Measurements from ENCODE around the gene TMEM185A. TPM values are rescaled to one million over a fixed set of nuclear protein-coding genes. Genes with fewer than 3 reads are reported as not detected.
"Not testable (repeated sequence)": the region's sequence is repeated elsewhere in the genome, so short reads cannot be mapped to it uniquely, and the experiment has no call there.

The TMEM185A gene
- total and polyA plus RNA-seq, 4 donors: 7.3 to 9.8 (median 7.7) TPM

- whole genome bisulfite sequencing: 93% methylated on average over 3 of the region's 3 CpGs
Measured at GRCh38 chrX:149628280-149628679, 3.3 kb downstream of the TMEM185A start.

DNA sequence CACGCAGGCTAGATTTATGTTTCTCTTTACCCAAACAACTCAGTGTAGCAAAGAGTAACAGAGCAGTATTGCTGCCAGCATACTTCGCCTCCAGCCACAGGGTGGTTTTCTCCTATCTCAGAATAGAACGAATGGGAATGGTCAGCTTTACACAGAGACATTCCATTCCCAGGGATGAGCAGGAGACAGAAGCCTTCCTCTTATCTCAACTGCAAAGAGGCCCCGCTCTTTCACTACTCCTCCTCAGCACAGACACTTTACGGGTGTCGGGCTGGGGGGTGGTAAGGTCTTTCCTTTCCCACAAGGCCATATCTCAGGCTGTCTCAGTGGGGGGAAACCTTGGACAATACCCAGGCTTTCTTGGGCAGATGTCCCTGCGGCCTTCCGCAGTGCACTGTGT is 4.8 kb downstream of the TMEM185A start:
- not testable (repeated sequence) for H3K9ac ChIP-seq (ENCODE audit: low read depth in 1 of 2, low read length in 2 of 2); H3K27me3 ChIP-seq (ENCODE audit: control insufficient read depth in 4 of 4, insufficient read depth in 4 of 4, low read length in 3 of 4); H3K4me3 ChIP-seq (ENCODE audit: low read depth in 1 of 3, low read length in 3 of 3); H3K36me3 ChIP-seq (ENCODE audit: control insufficient read depth in 4 of 4, insufficient read depth in 3 of 4, low read depth in 1 of 4, low read length in 3 of 4); H3K9me3 ChIP-seq (ENCODE audit: control insufficient read depth in 4 of 4, low read length in 3 of 4); H3K27ac ChIP-seq (ENCODE audit: low read depth in 1 of 2, low read length in 2 of 2); DNase-seq (ENCODE audit: low spot score)
- WGBS: 74% methylated on average over 8 of the region's 8 CpGs
- H3K4me1 ChIP-seq (ENCODE audit: control insufficient read depth in 4 of 4, insufficient read depth in 4 of 4, low read length in 3 of 4): peaks cover 0 to 17% (median 7%) of the 10 kb centered on the region in 4 donors

More at GRCh38 chrX:149628280-149628679, 3.3 kb downstream of the TMEM185A start:
- Histone ChIP-seq H3K27ac (ENCODE audit: low read depth in 1 of 2, low read length in 2 of 2) (no peak overlapping the region), H3K4me3 (ENCODE audit: low read depth in 1 of 3, low read length in 3 of 3) (no peak overlapping the region), H3K9me3 (ENCODE audit: control insufficient read depth in 4 of 4, low read length in 3 of 4) (no peaks in the 10 kb centered on the region), H3K9ac (ENCODE audit: low read depth in 1 of 2, low read length in 2 of 2) (no peak overlapping the region), H3K4me1 (ENCODE audit: control insufficient read depth in 4 of 4, insufficient read depth in 4 of 4, low read length in 3 of 4) (peaks cover 0 to 20% (median 7%) of the 10 kb centered on the region in 4 donors), H3K27me3 (ENCODE audit: control insufficient read depth in 4 of 4, insufficient read depth in 4 of 4, low read length in 3 of 4) (no peaks in the 10 kb centered on the region), H3K36me3 (ENCODE audit: control insufficient read depth in 4 of 4, insufficient read depth in 3 of 4, low read depth in 1 of 4, low read length in 3 of 4) (no peaks in the 10 kb centered on the region)
- TF ChIP-seq, protein P1, sequence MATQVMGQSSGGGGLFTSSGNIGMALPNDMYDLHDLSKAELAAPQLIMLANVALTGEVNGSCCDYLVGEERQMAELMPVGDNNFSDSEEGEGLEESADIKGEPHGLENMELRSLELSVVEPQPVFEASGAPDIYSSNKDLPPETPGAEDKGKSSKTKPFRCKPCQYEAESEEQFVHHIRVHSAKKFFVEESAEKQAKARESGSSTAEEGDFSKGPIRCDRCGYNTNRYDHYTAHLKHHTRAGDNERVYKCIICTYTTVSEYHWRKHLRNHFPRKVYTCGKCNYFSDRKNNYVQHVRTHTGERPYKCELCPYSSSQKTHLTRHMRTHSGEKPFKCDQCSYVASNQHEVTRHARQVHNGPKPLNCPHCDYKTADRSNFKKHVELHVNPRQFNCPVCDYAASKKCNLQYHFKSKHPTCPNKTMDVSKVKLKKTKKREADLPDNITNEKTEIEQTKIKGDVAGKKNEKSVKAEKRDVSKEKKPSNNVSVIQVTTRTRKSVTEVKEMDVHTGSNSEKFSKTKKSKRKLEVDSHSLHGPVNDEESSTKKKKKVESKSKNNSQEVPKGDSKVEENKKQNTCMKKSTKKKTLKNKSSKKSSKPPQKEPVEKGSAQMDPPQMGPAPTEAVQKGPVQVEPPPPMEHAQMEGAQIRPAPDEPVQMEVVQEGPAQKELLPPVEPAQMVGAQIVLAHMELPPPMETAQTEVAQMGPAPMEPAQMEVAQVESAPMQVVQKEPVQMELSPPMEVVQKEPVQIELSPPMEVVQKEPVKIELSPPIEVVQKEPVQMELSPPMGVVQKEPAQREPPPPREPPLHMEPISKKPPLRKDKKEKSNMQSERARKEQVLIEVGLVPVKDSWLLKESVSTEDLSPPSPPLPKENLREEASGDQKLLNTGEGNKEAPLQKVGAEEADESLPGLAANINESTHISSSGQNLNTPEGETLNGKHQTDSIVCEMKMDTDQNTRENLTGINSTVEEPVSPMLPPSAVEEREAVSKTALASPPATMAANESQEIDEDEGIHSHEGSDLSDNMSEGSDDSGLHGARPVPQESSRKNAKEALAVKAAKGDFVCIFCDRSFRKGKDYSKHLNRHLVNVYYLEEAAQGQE (IDR thresholded peaks at IDR 0.05): no peak
- TF ChIP-seq HNF4A (conservative IDR thresholded peaks at IDR 0.05) (no peak), SP1 (IDR thresholded peaks at IDR 0.05) (no peak), MAX (IDR thresholded peaks at IDR 0.05) (no peak), TAF1 (conservative IDR thresholded peaks at IDR 0.05) (no peak), YY1 (IDR thresholded peaks at IDR 0.05) (no peak), JUND (IDR thresholded peaks at IDR 0.05) (no peak), ATF3 (IDR thresholded peaks at IDR 0.05) (no peak), NR2F2 (IDR thresholded peaks at IDR 0.05) (no peak), RXRA (IDR thresholded peaks at IDR 0.05) (no peak), FOXA1 (IDR thresholded peaks at IDR 0.05) (no peak), GABPA (IDR thresholded peaks at IDR 0.05 in 1 of 2, conservative IDR thresholded peaks at IDR 0.05 in 1 of 2) (no peak)
- no peak for DNase-seq (ENCODE audit: low spot score)

- H3K9ac ChIP-seq (ENCODE audit: low read depth in 1 of 2, low read length in 2 of 2); H3K27me3 ChIP-seq (ENCODE audit: control insufficient read depth in 4 of 4, insufficient read depth in 4 of 4, low read length in 3 of 4); H3K4me3 ChIP-seq (ENCODE audit: low read depth in 1 of 3, low read length in 3 of 3); H3K36me3 ChIP-seq (ENCODE audit: control insufficient read depth in 4 of 4, insufficient read depth in 3 of 4, low read depth in 1 of 4, low read length in 3 of 4); H3K27ac ChIP-seq (ENCODE audit: low read depth in 1 of 2, low read length in 2 of 2); H3K4me1 ChIP-seq (ENCODE audit: control insufficient read depth in 4 of 4, insufficient read depth in 4 of 4, low read length in 3 of 4); H3K9me3 ChIP-seq (ENCODE audit: control insufficient read depth in 4 of 4, low read length in 3 of 4); DNase-seq (ENCODE audit: low spot score): not testable (repeated sequence)
- WGBS: no CpG with 5 or more reads among the region's 1 CpG
Measured at GRCh38 chrX:149619662-149620061, 11.9 kb downstream of the TMEM185A start.

Data from liver (tissue), 9 donors.